Activated CD4-positive, alpha-beta T cell treated with anti-CD3 and anti-CD28 coated beads for 24 hours (primary cell): ENCODE measurements around the gene TMEM74B.
A peak's percentile ranks its signal among the peaks of the same experiment; 100 is the strongest.

Experiments
- DNase-seq, 2 donors: peaks; one replicate each; pipeline ENCODE4 v3.0.0-alpha.2; 2020; ENCODE audit warnings: low read depth in 2 of 2

Gene TMEM74B

GRCh38 chr20:1205802-1206201 is 21.0 kb upstream of the TMEM74B start:
- DNase-seq: no peak

GRCh38 chr20:1204576-1204975 is 19.8 kb upstream of the TMEM74B start:
- no peak for DNase-seq

DNA sequence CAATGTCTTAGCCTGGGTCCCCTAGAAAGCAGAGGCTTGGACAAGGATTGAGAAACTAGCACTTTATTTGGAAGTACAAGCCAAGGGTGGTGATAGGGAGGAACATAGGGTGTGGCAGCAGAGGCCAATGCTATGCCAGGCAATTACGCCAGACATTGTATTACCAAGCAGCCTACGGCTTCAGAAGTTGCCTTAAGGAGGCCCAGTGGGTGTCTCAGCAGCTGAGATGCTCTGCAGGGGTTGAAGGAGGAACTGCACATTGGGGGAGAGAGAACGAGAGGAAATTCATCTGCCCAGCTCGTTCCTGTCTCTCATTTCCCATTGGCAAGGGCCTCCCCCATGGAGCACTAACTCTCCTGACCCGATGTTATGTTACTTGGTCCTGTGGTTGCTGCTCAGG is 19.3 kb upstream of the TMEM74B start:
- DNase-seq: no peak

GRCh38 chr20:1203630-1204029 is 18.8 kb upstream of the TMEM74B start:
- DNase-seq: no peak

DNA sequence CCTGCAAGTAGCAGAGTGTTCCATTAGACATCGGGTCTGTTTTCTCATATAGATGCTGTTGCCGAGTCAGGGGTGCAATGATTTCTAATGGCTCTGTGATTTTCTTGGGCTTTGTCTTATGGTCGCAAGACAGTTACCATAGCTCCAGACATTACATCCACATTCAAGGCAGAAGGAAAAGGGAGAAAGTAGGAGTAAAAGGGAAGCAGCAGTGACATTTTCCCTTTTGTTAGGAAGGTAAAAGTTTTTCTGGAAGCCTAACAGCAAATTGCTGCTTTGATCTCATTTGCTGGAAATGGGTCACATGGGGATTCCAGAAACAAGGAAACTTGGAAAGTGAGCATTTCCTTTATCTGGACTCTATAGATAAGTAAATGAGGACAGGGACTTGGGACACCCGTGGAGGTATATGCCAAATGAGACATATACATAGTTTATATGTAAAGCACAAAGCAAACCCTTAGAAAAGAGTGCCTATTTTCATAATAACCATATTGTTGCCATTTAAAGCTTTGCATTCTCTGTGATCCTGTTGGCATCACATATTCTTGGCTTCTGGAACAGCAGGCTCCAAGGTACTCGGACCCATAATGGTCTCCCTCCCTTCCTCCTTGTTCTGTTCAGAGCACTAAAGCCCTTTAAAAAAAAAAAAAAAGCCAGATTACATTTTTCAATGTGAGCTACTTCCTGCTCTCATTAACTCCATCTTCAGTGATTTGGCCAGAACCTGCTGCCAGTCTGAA is 18.2 kb upstream of the TMEM74B start, which contains the start of gene C20orf202:
Gene C20orf202 (plus strand): TSS at position 693 of the 743 bp plus-strand sequence. CDS start 132 bp downstream, outside the sequence.
- DNase-seq: no peak

GRCh38 chr20:1199964-1200363 is 15.2 kb upstream of the TMEM74B start:
- no peak for DNase-seq

DNA sequence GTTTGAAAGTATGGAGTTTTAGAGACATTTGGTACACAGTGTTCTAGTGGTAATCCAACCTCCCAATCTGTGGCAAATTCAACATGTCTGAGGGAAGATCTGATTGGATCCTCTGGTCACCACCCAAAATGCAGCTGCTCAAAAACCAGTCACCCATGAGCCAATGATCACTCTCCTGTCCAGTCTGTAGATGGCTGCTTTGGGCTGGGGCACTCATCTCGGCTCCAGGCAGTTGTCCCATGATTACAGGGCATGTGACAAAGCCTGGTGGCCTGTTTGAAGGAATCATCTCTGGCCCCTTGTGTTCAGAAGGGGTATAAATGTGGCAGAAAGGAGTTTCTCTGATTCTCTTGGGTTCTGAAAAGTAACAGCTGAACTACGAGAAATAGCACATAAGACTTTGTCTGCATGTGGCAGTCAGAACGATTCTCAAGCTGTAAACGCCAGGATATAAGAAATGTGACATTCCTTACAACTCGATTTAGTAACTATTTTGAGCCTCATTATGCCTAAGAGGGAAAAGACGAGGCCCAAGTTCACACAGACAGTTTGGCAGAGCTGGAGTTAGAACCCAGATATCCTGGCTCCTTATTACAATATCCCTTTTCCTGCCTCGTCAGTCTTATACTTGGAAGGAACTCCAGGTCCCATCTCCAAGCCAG is 14.6 kb upstream of the TMEM74B start:
- no peak for DNase-seq

GRCh38 chr20:1198751-1199150 is 14.0 kb upstream of the TMEM74B start:
- no peak for DNase-seq

- DNase-seq: no peak
Measured at GRCh38 chr20:1197801-1198200, 13.0 kb upstream of the TMEM74B start.

DNA sequence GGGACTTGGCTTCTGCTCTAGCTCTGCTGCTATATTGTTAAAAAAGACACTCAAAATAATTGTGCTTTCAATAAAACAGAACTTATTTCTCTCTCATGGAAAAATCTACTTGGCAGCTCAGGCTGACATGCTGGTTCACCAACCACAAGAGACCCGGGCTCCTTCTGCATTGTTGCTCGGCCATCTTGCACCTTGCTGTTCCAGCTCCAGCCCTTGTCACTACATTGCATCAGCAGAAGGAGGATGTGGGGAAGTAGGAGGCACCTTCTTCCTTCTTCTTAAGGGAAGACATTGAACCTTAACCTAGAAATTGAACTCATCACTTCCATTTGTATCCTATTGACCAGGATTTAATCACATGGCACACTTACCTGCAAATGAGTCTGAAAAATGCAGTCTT is 11.9 kb upstream of the TMEM74B start:
- no peak for DNase-seq

GRCh38 chr20:1195226-1195625 is 10.4 kb upstream of the TMEM74B start:
- no peak for DNase-seq

DNA sequence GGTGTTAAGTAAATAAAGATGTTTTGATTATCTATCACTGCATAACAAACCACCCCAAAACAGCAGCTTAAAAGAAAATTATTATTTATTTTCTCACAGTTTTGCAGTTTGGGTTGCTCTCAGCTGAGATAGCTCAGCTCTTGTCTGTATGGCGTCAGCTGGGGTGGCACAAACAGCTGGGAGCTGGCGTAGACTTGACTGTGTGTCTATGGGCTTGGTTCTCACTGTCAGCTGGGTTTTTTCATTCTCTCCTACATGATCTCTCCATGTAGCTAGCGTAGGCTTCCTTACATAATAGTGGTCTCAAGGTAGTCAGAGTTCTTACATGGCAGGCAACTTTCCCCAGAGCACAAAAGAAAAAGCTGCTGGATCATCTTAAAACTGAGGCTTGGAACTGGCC is 6.5 kb upstream of the TMEM74B start:
- no peak for DNase-seq

- no peak for DNase-seq
Measured at GRCh38 chr20:1190847-1191246, 6.1 kb upstream of the TMEM74B start.

GRCh38 chr20:1189827-1190226 is 5.0 kb upstream of the TMEM74B start:
- DNase-seq: no peak

DNA sequence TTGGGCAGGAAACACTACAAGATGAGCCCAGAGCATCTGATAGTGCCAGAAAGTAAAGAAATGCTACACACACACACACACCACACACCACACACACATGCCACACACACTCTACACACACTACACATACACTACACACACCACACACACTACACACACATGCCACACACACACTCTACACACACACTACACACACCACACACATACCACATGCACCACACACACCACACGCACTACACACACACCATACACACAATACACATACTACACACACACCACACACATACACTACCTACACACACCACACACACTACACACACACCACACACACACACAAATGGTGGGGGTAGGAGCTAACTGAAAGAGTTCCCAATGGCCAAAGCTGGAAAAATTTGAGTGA is 3.6 kb upstream of the TMEM74B start:
- no peak for DNase-seq

GRCh38 chr20:1187605-1188171 is 2.9 kb upstream of the TMEM74B start:
- no peak for DNase-seq

GRCh38 chr20:1186367-1186991 is 1.7 kb upstream of the TMEM74B start:
- DNase-seq: no peak

DNA sequence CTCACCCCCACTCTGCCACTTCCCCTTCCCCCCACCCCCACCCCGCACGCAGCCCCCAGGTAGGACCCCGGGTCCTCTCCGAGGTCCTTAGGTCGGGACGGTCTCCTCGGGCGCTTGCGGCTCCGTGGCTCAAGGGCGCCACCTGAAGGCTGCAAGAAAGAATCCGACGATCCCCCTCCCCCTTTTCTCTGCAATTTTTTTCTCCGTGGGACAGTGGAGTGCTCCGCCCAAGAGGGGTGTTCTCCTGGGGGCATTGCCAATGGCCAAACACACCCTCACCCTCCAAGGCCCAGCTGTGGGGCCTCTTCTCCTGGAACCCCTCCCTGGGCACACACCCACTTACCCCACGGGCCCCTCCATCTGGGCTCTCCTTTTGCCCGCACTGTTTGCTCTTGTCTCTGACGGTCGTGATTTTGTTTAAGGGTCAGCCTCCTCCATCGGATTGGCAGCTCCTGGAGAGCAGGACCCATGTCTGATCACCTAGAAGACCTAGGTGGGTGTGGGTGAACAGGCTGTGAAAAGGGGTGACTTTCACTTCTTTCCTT is 1.1 kb upstream of the TMEM74B start:
- peak; percentile 27 to 49 for DNase-seq

GRCh38 chr20:1185316-1185741 is 548 bp upstream of the TMEM74B start:
- no peak for DNase-seq

DNA sequence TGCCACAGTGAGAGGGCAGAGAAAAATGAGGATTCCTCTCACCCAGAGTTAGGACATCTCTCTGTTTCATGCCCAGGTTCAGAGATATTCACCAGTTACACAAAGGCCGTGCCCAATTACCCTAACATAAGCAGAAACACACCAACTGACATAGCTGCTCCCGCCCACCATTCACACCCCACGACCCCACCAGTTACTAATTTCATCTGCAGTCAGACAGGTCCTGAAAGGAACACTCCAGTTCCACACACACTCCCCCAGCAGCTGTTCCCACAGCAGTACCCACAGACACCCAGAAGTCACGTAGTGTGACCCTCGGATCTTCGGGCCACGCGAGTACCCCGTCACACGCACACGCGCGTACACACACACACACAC is 532 bp downstream of the TMEM74B start:
- no peak for DNase-seq

GRCh38 chr20:1183153-1183552 is 1.6 kb downstream of the TMEM74B start:
- no peak for DNase-seq

DNA sequence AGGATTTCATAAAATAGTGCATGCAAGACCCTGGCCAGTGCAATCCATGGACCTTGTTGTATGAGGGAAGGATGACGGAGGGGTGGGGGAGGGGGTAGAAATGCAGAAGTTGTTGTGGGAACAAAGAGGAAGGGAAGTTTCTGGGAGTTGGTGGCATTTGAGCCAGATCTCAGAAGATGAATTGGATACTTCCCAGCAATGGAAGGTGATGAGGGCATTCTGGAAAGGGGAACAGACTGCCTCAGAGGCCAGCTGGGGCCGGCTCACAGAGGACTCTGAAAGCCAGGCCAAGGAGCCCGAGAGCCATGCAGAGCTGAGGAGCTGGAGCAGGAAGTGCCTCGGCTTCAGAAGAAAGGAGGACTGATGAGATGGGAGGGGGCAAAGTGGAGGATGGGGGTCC is 2.7 kb downstream of the TMEM74B start:
- DNase-seq: no peak
